GM12878 (cell line): ENCODE data around the gene FBXL12.

Source experiments
- CTCF ChIP-seq, 3 experiments: IDR thresholded peaks in 2 of 3; conservative IDR thresholded peaks in 1 of 3; 2 replicates each; pipeline ENCODE4 v1.5.1; 2011; ENCODE audit warnings: low read depth in 3 of 3, low read length in 3 of 3, mild to moderate bottlenecking in 3 of 3, control low read depth in 2 of 3, moderate library complexity in 2 of 3, inconsistent platforms in 1 of 3, mixed read lengths in 1 of 3; ENCODE audit not compliant: control insufficient read depth in 2 of 3, insufficient read depth in 1 of 3; ENCODE audit errors: extremely low read depth in 1 of 3
- IKZF2 ChIP-seq, 2 experiments: fragments of 450-650 bp; IDR thresholded peaks; 2 replicates each; pipeline ENCODE4 v1.6.1; 2017; ENCODE audit warnings: mild to moderate bottlenecking in 2 of 2, moderate library complexity in 2 of 2
- KDM1A ChIP-seq: fragments of 200-600 bp; sonication (generic); IDR thresholded peaks from 2 replicates; pipeline ENCODE4 v1.6.1; 2016; ENCODE audit warnings: borderline replicate concordance
- NFIC ChIP-seq: IDR thresholded peaks from 2 replicates; pipeline ENCODE4 v1.6.1; 2012; ENCODE audit warnings: low read depth, mild to moderate bottlenecking, inconsistent platforms, low read length, moderate library complexity
- NFYB ChIP-seq: IDR thresholded peaks from 2 replicates; pipeline ENCODE4 v1.6.1; 2011; ENCODE audit warnings: low read depth, mild to moderate bottlenecking, low read length, improper control_type of control experiment, moderate library complexity; ENCODE audit not compliant: insufficient read depth
- RBBP5 ChIP-seq: fragments of 200-600 bp; sonication (generic); conservative IDR thresholded peaks from 2 replicates; pipeline ENCODE4 v1.6.1; 2016
- TCF7 ChIP-seq: IDR thresholded peaks from 2 replicates; pipeline ENCODE4 v1.6.1; 2014; ENCODE audit warnings: antibody characterized with exemption, borderline replicate concordance
- ZBTB11 ChIP-seq: fragments of 450-650 bp; formaldehyde crosslinking; IDR thresholded peaks from 2 replicates; pipeline ENCODE4 v1.5.0; 2022; ENCODE audit warnings: mild to moderate bottlenecking, missing genetic modification characterization
- ZNF217 ChIP-seq: fragments of 450-650 bp; IDR thresholded peaks from 2 replicates; pipeline ENCODE4 v1.6.1; 2017; ENCODE audit warnings: antibody characterized with exemption, mild to moderate bottlenecking
- ZNF24 ChIP-seq: fragments of 450-650 bp; IDR thresholded peaks from 2 replicates; pipeline ENCODE4 v1.6.1; 2017; ENCODE audit warnings: antibody characterized with exemption, mild to moderate bottlenecking
- TF ChIP-seq, protein P1 (sequence below): fragments of 450-650 bp; IDR thresholded peaks from 2 replicates; pipeline ENCODE4 v1.6.1; 2016; ENCODE audit warnings: mild to moderate bottlenecking, moderate library complexity, borderline replicate concordance

DNA sequence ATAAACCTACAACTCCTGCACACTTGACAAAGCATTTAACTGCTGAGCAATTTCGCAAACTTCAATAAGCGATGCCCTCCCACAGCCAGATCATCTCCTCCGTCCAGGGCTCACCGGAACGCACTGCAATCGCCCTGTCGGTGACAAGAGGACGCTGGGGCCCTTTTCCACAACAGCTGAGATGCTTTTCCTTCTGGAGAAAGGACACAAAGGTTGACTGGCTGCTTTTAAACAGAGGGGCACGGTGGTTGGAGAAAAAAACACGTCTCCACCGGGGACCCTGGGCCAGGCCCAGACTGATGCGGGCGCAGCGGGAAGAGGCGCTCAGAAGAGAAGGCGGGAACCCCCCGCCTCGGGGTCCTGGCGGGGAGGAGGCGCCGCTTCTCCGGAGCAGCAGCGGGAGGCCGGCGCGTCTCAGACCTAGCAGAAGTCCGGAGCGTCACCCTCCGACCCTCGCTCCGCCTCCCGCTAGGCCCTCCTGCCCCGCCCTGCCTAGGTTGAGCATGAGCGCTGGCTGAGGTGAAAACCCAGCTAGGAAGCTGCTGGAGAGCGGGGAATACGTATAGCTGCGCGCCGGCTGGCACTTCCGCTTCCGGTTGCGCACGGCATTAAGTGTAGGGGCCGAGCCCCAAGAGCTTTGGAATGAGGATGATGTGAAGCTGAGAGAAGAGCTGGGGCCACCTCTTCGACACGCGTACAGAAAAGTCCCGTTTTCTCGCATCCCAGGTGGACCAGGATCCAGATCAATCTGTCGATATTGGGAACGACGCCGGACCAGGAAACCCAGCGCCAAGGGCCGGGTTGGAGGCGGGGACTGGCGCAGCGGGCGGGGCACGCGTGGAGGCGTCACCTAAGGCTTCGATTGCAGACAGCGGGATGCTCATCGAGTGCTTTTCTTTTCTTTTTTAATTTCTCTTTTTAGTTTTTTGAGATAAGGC is 50.4 kb downstream of the FBXL12 start, which contains the start of gene ZNF846:
- no peak; the same call in 1 of the 2 replicates for TF ChIP-seq NFIC
- TF ChIP-seq ZNF24: no peak
- TF ChIP-seq IKZF2 (IDR thresholded peaks at IDR 0.05): peak; percentile 32 to 42; a peak in 1 of 4 replicates
- TF ChIP-seq ZNF217: no peak
- TF ChIP-seq NFYB: no peak
- TF ChIP-seq RBBP5: no peak
- peak; percentile 12; the same call in 1 of the 2 replicates for TF ChIP-seq TCF7
- TF ChIP-seq, protein P1, sequence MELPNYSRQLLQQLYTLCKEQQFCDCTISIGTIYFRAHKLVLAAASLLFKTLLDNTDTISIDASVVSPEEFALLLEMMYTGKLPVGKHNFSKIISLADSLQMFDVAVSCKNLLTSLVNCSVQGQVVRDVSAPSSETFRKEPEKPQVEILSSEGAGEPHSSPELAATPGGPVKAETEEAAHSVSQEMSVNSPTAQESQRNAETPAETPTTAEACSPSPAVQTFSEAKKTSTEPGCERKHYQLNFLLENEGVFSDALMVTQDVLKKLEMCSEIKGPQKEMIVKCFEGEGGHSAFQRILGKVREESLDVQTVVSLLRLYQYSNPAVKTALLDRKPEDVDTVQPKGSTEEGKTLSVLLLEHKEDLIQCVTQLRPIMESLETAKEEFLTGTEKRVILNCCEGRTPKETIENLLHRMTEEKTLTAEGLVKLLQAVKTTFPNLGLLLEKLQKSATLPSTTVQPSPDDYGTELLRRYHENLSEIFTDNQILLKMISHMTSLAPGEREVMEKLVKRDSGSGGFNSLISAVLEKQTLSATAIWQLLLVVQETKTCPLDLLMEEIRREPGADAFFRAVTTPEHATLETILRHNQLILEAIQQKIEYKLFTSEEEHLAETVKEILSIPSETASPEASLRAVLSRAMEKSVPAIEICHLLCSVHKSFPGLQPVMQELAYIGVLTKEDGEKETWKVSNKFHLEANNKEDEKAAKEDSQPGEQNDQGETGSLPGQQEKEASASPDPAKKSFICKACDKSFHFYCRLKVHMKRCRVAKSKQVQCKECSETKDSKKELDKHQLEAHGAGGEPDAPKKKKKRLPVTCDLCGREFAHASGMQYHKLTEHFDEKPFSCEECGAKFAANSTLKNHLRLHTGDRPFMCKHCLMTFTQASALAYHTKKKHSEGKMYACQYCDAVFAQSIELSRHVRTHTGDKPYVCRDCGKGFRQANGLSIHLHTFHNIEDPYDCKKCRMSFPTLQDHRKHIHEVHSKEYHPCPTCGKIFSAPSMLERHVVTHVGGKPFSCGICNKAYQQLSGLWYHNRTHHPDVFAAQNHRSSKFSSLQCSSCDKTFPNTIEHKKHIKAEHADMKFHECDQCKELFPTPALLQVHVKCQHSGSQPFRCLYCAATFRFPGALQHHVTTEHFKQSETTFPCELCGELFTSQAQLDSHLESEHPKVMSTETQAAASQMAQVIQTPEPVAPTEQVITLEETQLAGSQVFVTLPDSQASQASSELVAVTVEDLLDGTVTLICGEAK: peak; percentile 98
- no peak for TF ChIP-seq CTCF (IDR thresholded peaks at IDR 0.05 in 2 of 3, conservative IDR thresholded peaks at IDR 0.05 in 1 of 3; ENCODE audit: control insufficient read depth in 2 of 3, extremely low read depth in 1 of 3, insufficient read depth in 1 of 3, low read depth in 3 of 3, low read length in 3 of 3)
- peak; percentile 87 for TF ChIP-seq ZBTB11
- no peak for TF ChIP-seq KDM1A
